Neural crest cell (in vitro differentiated cells): ENCODE data around the gene ZNF140. TPM values are rescaled to one million over a fixed set of nuclear protein-coding genes. Genes with fewer than 3 reads are reported as not detected.

Experiments
- DNase-seq: peaks from one replicate; pipeline ENCODE4 v3.0.0; 2021; ENCODE audit warnings: low read depth, mixed read lengths, low spot score
- H3K27ac Mint-ChIP-seq: one replicate; pipeline ENCODE4 v1.8.0; 2021; ENCODE audit warnings: mild to moderate bottlenecking, mixed read lengths; ENCODE audit not compliant: unreplicated experiment
- H3K27me3 Mint-ChIP-seq: 2 replicates; pipeline ENCODE4 v1.8.0; 2021; ENCODE audit warnings: low read depth, mild to moderate bottlenecking, mixed read lengths
- H3K36me3 Mint-ChIP-seq: 2 replicates; pipeline ENCODE4 v1.8.0; 2021; ENCODE audit warnings: low read depth, mild to moderate bottlenecking, mixed read lengths
- H3K4me1 Mint-ChIP-seq: 2 replicates; pipeline ENCODE4 v1.8.0; 2021; ENCODE audit warnings: mixed read lengths
- H3K4me3 Mint-ChIP-seq: one replicate; pipeline ENCODE4 v1.8.0; 2021; ENCODE audit warnings: mild to moderate bottlenecking, mixed read lengths
- H3K9me3 Mint-ChIP-seq: 2 replicates; pipeline ENCODE4 v1.8.0; 2021; ENCODE audit warnings: mixed read lengths
- total RNA-seq: library from RNA; stranded (reverse); gene quantifications from 2 replicates; pipeline ENCODE4 v1.2.1, GENCODE V29; 2021
- TF ChIP-seq, protein P1 (sequence below): fragments of 200-600 bp; sonication (generic); conservative IDR thresholded peaks from 2 replicates; pipeline ENCODE4 v1.5.0; 2021; ENCODE audit warnings: antibody characterized with exemption, mild to moderate bottlenecking

Gene ZNF140
- total RNA-seq, 1 donor from 2014 or later, result 19.9 TPM

DNA sequence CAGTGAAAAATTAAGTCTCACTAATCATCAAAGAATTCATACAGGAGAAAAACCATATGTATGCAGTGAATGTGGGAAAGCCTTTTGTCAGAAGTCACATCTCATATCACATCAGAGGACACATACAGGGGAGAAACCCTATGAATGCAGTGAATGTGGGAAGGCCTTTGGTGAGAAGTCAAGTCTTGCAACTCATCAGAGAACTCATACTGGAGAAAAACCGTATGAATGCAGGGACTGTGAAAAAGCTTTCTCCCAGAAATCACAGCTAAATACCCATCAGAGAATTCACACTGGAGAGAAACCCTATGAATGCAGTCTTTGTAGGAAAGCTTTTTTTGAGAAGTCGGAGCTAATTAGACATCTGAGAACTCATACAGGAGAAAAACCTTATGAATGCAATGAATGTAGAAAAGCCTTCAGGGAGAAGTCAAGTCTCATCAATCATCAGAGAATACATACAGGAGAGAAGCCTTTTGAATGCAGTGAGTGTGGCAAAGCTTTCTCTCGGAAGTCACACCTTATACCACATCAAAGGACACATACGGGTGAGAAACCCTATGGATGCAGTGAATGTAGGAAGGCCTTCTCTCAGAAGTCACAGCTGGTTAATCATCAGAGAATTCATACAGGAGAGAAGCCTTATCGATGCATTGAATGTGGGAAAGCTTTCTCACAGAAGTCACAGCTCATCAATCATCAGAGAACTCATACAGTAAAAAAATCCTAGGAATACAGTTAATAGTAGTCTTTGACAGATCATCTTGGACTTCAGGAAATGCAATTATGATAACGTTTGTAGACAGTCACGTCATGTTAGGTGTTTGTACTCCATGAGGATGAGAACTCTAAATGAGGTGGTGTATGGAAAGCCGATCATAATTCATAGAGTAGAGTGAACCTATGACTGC lies 22.3 kb upstream of the ZNF140 start:
- H3K27ac Mint-ChIP-seq, result no peak overlapping the region
- H3K4me3 Mint-ChIP-seq, result peak overlapping the region; percentile 68
- DNase-seq, result no peak
- H3K4me1 Mint-ChIP-seq, result no peaks in the 10 kb centered on the region
- peaks cover 18% of the 10 kb centered on the region for H3K27me3 Mint-ChIP-seq
- H3K36me3 Mint-ChIP-seq, result peaks cover 74% of the 10 kb centered on the region
- peaks cover 40% of the 10 kb centered on the region for H3K9me3 Mint-ChIP-seq
- TF ChIP-seq, protein P1, sequence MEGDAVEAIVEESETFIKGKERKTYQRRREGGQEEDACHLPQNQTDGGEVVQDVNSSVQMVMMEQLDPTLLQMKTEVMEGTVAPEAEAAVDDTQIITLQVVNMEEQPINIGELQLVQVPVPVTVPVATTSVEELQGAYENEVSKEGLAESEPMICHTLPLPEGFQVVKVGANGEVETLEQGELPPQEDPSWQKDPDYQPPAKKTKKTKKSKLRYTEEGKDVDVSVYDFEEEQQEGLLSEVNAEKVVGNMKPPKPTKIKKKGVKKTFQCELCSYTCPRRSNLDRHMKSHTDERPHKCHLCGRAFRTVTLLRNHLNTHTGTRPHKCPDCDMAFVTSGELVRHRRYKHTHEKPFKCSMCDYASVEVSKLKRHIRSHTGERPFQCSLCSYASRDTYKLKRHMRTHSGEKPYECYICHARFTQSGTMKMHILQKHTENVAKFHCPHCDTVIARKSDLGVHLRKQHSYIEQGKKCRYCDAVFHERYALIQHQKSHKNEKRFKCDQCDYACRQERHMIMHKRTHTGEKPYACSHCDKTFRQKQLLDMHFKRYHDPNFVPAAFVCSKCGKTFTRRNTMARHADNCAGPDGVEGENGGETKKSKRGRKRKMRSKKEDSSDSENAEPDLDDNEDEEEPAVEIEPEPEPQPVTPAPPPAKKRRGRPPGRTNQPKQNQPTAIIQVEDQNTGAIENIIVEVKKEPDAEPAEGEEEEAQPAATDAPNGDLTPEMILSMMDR, result no peak

DNA sequence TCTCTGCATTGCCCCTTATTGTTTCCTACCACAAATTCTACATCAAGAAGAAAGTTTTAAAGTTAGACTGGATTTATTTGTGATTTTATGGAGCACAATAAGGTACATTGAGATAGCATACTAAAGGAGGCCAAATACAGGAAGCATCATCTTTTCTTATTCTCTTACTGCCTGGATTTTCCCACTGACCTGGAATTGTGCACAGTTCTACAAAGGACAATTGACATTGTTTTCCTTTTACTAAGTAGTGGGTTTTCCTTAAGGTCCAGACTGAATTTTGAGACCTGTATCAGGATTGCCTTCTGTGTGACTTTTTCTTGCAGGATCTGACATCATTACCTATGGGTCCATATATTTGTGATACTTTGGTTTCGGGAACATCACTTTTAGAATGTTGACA lies 18.8 kb upstream of the ZNF140 start:
- TF ChIP-seq, protein P1, result no peak
- peaks cover 19% of the 10 kb centered on the region for H3K27me3 Mint-ChIP-seq
- H3K27ac Mint-ChIP-seq, result no peak overlapping the region
- H3K9me3 Mint-ChIP-seq, result peaks cover 41% of the 10 kb centered on the region
- peaks cover 73% of the 10 kb centered on the region for H3K36me3 Mint-ChIP-seq
- H3K4me3 Mint-ChIP-seq, result no peak overlapping the region
- no peaks in the 10 kb centered on the region for H3K4me1 Mint-ChIP-seq
- no peak for DNase-seq

DNA sequence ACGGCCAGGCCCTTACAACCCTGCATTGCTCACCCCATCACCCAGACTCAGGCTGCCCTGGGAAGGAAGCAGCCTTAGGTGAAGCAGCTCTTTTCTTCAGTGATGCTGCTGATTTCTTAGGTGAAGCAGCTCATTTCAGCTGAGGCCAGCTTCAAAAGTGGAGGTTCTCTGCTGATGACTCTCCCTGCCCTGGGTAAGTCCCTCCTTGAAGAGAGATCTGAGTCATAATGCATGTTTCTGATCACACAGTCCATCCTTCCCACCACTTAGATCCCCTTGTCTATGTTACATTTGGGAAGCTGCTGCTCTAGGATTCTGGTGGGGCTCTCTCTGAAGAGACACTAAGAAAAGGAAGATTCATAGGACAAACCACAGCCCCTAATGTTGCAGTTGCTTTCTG lies 17.2 kb upstream of the ZNF140 start:
- Mint-ChIP-seq H3K27me3 (peaks cover 8% of the 10 kb centered on the region), H3K27ac (no peak overlapping the region), H3K9me3 (peaks cover 31% of the 10 kb centered on the region), H3K4me3 (no peak overlapping the region), H3K4me1 (no peaks in the 10 kb centered on the region), H3K36me3 (peaks cover 57% of the 10 kb centered on the region)
- TF ChIP-seq, protein P1, result no peak
- no peak for DNase-seq

DNA sequence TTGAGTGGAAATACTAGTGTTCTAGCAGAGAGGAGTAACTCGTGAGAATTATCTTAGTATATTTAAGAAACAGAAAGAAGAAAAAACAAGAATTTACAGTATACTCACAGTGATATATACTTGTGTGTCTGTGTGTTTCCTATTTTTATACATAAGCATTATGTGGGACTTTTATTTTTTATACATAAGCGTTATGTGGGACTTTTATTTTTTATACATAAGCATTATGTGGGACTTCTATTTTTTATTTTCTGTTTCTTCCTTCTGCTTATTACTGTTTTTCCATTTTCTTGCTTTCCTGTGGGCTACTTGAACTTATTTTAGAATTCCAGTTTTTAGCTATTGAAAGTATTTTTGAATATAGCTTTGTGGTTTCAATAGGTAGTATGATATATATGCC lies 6.9 kb upstream of the ZNF140 start:
- Mint-ChIP-seq H3K27ac (no peak overlapping the region), H3K4me3 (no peak overlapping the region), H3K9me3 (peaks cover 29% of the 10 kb centered on the region), H3K27me3 (no peaks in the 10 kb centered on the region), H3K4me1 (no peaks in the 10 kb centered on the region), H3K36me3 (peaks cover 25% of the 10 kb centered on the region)
- DNase-seq, result no peak
- TF ChIP-seq, protein P1, result no peak

DNA sequence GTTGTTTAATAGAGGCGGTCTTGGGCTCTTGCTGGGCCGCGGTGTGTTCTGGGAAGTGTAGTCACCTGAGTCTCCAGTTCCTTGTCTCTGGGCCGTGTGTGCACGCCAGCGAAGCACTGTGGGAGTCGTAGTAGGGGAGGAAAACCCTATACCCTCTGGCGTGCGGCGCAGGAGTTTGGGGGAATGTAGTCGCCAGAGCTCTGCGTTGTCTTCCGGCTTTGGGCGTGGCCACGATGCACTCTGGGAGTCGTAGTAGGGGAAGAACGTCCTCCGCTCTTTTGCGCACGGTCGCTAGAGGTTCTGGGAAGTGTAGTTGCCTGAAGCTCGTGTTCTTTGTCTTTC lies 726 bp upstream of the ZNF140 start:
- H3K27me3 Mint-ChIP-seq, result no peaks in the 10 kb centered on the region
- TF ChIP-seq, protein P1, result no peak
- H3K27ac Mint-ChIP-seq, result no peak overlapping the region
- DNase-seq, result peak; percentile 83
- H3K4me3 Mint-ChIP-seq, result no peak overlapping the region
- peaks cover 30% of the 10 kb centered on the region for H3K9me3 Mint-ChIP-seq
- peaks cover 4% of the 10 kb centered on the region for H3K4me1 Mint-ChIP-seq
- peaks cover 49% of the 10 kb centered on the region for H3K36me3 Mint-ChIP-seq
